PFSK-1 (cell line): ENCODE results near the gene PCDHA6.
"Not testable (repeated sequence)": the region's sequence is repeated elsewhere in the genome, so short reads cannot be mapped to it uniquely, and the experiment has no call there.

ENCODE experiments used
- FOXP2 ChIP-seq: optimal IDR thresholded peaks from 2 replicates; pipeline ENCODE3; 2011; ENCODE audit warnings: borderline replicate concordance, control low read depth, inconsistent platforms; ENCODE audit not compliant: insufficient read depth; ENCODE audit errors: extremely low read length, extremely low read depth
- POLR2AphosphoS5 ChIP-seq: IDR thresholded peaks from 2 replicates; pipeline ENCODE4 v1.6.1; 2012; ENCODE audit warnings: low read depth, mild to moderate bottlenecking, control low read depth, low read length, moderate library complexity
- SIN3A ChIP-seq: IDR thresholded peaks from 2 replicates; pipeline ENCODE4 v1.6.1; 2012; ENCODE audit warnings: mild to moderate bottlenecking, low read length, moderate library complexity, borderline replicate concordance; ENCODE audit not compliant: insufficient read depth
- TAF1 ChIP-seq: IDR thresholded peaks from 2 replicates; pipeline ENCODE4 v1.6.1; 2012; ENCODE audit warnings: low read length, control low read depth, borderline replicate concordance; ENCODE audit not compliant: insufficient read depth
- TF ChIP-seq, protein P1 (sequence below), 2 experiments: IDR thresholded peaks; 2 replicates each; pipeline versions ENCODE4 v1.6.1 to v1.8.0; 2011 to 2012; ENCODE audit warnings: low read depth in 2 of 2, low read length in 2 of 2, control low read depth in 1 of 2, inconsistent platforms in 1 of 2, mild to moderate bottlenecking in 1 of 2, moderate library complexity in 1 of 2; ENCODE audit not compliant: insufficient read depth in 1 of 2

DNA sequence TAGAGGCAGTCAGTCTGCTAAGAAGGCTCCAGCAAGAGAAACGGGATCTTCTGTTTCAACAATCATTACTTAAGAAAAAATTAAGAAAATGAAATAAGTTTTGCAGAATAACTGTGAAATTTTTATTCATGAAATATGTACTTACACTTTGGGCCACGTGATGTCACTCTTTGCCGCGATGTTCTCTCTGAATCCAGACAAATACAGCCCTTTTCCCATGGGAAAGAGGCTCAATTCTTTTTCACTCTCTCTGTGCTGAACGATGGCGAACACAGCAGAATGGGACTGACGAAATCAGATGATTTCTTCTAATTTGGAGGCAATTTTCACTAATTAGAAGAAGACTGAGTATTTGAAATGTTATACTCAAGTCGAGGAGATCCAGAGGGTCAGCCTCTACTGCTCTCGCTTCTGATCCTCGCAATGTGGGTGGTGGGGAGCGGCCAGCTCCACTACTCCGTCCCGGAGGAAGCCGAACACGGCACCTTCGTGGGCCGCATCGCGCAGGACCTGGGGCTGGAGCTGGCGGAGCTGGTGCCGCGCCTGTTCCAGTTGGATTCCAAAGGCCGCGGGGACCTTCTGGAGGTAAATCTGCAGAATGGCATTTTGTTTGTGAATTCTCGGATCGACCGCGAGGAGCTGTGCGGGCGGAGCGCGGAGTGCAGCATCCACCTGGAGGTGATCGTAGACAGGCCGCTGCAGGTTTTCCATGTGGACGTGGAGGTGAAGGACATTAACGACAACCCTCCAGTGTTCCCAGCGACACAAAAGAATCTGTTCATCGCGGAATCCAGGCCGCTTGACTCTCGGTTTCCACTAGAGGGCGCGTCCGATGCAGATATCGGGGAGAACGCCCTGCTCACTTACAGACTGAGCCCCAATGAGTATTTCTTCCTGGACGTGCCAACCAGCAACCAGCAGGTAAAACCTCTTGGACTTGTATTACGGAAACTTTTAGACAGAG lies 20.7 kb downstream of the PCDHA6 start, which contains the start of gene PCDHA9:
- not testable (repeated sequence) for TF ChIP-seq POLR2AphosphoS5, TAF1, SIN3A, FOXP2
- TF ChIP-seq, protein P1, sequence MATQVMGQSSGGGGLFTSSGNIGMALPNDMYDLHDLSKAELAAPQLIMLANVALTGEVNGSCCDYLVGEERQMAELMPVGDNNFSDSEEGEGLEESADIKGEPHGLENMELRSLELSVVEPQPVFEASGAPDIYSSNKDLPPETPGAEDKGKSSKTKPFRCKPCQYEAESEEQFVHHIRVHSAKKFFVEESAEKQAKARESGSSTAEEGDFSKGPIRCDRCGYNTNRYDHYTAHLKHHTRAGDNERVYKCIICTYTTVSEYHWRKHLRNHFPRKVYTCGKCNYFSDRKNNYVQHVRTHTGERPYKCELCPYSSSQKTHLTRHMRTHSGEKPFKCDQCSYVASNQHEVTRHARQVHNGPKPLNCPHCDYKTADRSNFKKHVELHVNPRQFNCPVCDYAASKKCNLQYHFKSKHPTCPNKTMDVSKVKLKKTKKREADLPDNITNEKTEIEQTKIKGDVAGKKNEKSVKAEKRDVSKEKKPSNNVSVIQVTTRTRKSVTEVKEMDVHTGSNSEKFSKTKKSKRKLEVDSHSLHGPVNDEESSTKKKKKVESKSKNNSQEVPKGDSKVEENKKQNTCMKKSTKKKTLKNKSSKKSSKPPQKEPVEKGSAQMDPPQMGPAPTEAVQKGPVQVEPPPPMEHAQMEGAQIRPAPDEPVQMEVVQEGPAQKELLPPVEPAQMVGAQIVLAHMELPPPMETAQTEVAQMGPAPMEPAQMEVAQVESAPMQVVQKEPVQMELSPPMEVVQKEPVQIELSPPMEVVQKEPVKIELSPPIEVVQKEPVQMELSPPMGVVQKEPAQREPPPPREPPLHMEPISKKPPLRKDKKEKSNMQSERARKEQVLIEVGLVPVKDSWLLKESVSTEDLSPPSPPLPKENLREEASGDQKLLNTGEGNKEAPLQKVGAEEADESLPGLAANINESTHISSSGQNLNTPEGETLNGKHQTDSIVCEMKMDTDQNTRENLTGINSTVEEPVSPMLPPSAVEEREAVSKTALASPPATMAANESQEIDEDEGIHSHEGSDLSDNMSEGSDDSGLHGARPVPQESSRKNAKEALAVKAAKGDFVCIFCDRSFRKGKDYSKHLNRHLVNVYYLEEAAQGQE (IDR thresholded peaks at IDR 0.05; ENCODE audit: insufficient read depth in 1 of 2, low read depth in 2 of 2, low read length in 2 of 2): not testable (repeated sequence)
